Measurements from ENCODE around the gene OR2T2.
"Not testable (repeated sequence)": the region's sequence is repeated elsewhere in the genome, so short reads cannot be mapped to it uniquely, and the experiment has no call there.

OR2T2 gene

DNA sequence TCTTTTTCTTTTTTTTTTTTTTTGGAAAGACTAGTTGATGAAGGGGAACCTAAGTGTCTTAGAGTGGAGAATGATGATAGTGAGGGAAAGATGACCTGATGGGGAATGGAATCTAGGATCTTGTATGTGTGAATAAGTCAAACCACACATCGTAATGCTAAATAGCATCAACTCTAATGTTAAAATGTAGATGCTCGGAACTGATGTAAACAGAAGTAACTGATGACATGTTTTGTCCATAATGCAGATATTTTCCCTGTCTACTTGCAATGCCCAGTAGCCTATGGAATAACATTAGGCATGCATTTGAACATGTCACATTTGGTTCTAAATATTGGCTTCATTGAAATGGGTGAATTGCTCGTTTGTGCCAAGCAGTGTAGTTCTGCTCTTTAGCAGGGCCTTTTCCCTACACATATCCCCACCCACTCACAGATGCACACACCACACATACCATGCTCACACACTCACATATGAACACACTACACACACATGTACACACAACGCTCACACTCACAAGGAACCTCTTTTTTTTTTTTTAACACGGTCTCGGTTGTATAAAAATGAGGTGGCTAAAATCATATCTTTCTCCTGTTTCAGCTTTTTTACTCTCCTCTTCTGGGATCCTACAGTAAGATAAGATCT, 4.5 kb downstream of the OR2T2 start:
- not testable (repeated sequence) for DNase-seq (ENCODE audit: low read depth in 3 of 3, low spot score in 1 of 3)

DNA sequence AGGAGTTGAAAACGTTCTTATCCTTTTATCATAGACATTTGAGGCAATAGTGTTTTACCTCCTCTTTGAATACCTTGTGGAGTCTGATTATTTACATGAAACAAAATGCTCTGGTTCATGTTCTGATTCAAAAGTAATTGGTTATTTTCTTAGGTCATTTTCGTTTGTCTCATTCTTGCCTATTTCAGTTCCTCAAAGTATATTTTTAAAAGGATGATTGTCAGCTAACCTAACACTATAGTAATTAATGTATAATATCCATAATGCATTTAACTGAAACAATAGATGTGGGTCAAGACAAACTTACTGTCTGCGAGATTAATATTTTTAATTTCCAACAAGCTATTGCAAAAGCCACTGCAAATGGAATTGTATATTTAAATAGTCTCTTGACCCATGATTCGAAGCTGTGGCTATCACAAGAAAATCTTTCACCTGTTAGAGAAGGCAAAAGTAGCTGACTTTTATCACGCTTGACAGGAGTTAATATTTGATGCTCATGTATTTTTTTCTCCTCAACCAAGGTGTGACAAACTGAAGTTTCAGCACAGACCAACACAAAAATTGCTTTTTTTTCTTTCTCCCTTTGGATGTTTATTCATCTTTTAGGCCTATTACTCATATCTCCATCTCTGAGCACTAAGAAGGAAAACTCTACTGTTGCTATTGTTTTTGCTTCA, 5.2 kb downstream of the OR2T2 start:
- not testable (repeated sequence) for DNase-seq (ENCODE audit: low read depth in 3 of 3, low spot score in 1 of 3)

DNA sequence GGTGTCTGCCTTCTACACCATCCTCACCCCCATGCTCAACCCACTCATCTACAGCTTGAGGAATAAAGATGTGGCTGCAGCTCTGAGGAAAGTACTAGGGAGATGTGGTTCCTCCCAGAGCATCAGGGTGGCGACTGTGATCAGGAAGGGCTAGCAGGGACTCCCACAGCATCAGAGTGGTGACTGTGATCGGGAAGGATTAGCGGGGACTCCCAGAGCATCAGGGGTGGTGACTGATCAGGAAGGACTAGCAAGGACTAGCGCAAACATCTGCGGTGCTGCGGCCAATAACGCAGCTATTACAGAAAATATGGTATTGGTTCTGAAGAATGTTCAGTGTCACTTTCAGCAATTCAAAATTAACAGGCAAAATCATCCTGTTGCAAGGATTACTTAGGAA, 8.2 kb downstream of the OR2T2 start:
- not testable (repeated sequence) for DNase-seq (ENCODE audit: low read depth in 3 of 3, low spot score in 1 of 3)

DNA sequence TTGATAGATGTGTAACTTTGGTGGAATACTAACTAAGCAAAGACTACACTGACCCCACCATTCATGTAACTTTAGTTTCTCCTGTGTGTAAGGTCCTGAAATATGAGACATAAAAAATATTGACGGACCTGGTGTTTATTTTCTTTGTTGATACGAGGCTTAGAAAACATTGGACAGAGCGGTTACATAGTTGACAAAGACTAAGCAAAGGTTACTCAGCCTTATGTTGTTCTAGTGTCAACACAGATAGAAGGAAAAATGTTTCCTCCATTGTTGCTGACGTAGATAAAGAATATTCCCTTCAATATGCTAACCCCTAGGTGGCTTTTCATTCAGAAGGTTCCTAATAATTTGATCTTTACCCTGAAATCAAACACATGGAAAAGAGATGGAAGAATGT, 9.6 kb downstream of the OR2T2 start:
- DNase-seq (ENCODE audit: low read depth in 3 of 3, low spot score in 1 of 3), result not testable (repeated sequence)

DNA sequence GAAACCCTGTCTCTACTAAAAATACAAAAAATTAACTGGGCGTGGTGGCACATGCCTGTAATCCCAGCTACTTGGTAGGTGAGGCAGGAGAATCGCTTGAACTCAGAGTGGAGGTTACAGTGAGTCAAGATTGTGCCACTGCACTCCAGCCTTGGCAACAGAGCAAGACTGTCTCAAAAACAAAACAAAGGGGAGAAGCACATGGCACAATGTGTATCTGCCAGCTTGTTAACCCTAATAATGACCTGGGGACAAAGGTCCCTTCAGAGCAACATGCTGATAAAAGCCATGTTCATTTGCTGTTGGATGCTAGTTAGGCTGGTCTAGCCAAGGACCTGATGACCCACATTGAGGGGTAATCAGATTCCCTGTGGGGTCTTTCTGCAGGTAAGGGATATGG, 11.2 kb downstream of the OR2T2 start:
- DNase-seq (ENCODE audit: low read depth in 3 of 3, low spot score in 1 of 3), result not testable (repeated sequence)

DNA sequence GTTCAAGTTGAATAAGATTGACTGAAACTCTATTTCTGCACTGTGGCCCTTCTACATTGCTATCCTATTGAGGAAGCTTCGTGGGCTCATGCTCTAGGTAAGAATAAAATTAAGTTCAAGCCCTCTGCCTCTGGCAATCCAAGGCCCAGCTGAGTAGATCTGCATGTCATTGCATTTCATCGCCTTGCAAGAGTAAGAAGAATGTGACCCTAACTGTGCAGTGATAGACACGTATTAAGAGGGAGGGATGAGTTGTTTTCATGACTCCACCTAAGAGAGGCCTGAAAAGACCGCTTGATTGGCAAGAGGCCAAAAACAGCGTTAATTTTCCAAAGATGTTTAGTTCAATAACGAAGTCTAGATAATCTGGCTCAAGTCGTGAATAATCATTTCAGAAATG, 13.7 kb downstream of the OR2T2 start:
- DNase-seq (ENCODE audit: low read depth in 3 of 3, low spot score in 1 of 3), result not testable (repeated sequence)

DNA sequence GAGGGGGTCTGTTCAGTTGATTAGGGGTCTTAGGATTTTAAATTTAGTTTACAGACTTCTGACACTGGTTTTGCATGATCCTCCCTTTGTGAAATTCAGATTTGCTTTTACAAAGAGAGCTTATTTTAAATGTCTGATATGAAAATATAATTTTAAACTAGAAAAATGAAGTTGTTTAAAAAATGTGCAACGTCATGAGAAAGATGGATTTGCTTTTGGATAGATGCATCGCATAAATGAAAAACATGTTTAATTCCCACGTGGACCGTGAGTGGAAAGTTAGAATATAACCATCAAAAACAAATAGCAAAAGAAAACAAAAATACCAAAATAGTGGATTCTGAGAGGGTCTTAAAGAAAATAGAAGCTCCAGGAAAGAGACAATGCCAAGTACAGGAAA, 25.7 kb downstream of the OR2T2 start:
- no peak for DNase-seq (ENCODE audit: low read depth in 3 of 3, low spot score in 1 of 3)

DNA sequence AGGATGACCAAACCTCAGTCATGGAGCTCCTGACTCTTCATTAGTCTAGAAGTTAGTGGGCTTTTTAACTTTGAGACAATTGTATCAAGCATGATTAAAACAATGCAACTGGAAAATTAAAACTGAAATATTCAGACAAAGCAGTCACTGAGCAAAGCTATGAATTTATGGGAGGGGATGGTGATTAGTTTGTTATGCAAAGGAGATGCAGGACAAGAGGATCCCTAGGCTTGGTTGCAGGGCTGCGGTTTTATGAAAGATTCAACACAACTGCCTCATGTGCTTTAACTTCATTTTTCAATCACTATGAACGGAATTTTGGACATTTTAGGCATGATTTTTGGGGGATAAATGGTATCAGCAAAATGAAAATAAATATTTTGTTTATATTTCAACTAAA, 26.7 kb downstream of the OR2T2 start:
- not testable (repeated sequence) for DNase-seq (ENCODE audit: low read depth in 3 of 3, low spot score in 1 of 3)

DNA sequence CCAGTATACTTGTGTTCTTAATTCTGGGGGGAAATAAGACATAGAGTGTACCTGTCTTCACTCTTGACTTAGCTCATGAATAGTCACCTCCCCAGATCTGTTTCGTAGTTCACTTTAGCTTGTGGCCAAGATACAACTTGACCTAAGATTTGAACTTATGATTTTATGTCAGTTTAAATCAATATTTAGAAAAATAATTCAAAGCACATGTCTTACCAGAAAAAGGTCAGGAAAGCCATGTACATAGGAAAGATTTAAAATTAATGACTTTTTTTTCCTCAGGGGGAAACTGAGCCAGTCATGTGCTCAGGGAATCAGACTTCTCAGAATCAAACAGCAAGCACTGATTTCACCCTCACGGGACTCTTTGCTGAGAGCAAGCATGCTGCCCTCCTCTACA, 27.6 kb downstream of the OR2T2 start, which contains the start of gene OR2T3:
Gene OR2T3 (plus strand): TSS at position 301 of the 400 bp plus-strand sequence. CDS start 0 bp downstream, at position 301.
- not testable (repeated sequence) for DNase-seq (ENCODE audit: low read depth in 3 of 3, low spot score in 1 of 3)

DNA sequence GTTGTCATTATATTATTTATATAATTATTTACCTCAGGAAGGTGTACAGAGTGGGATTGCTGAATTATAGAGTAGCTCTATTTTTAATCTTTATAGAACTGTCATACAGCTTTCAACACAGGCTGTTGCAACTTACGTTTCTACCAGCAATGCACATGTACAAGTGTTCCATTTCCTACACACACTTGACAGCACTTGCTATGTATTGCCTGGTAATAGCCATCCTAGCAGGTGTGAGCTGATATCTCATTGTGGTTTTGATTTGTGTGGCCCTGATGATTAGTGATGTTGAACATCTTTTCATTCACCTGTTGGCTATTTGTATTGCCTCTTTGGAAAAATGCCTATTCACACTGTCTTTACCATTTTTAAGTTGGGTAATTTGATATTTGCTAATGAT, 30.2 kb downstream of the OR2T2 start:
- DNase-seq (ENCODE audit: low read depth in 3 of 3, low spot score in 1 of 3), result not testable (repeated sequence)

DNA sequence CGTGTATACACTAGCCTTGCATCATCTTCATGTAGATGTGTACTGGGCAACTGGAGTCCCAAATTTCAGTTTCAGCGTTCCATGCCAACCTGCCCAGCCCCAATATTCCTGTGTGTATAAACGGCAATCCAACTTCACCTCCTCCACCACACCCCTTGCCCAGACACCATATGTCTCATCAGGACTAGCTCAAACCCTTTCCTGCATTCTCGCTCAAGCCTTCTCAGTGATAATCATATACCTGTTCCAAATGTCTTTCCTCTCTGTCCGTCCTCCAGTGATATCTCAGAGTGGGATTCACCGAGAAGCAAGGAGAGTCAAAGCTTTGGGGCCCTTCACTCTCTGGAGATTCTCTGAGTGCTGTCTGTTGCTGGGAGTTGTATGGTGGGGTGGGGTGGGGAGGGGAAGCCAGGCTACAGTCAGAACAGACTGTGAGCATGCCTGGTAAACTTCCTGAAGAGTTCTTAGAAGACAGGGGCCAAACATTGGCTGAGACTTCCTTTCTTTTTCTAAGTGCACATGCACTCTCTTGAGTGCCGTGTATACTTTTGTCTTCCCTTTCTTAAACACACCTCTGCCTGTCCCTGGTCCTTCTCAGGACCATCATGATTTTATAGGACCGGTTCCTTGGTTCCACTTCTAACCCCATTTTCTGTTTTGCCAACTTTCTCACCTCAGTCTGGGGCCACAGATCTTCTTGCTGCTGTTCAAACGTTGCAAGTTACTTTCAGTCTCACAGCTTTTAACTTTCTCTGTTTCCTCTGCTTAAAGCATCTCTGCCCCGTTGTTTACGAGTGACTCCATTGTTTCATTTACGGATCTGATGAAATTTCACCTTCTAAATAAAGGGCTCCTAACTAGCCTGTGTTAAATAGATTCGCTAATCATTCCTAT, 36.5 kb downstream of the OR2T2 start:
- DNase-seq (ENCODE audit: low read depth in 3 of 3, low spot score in 1 of 3), result not testable (repeated sequence)

DNA sequence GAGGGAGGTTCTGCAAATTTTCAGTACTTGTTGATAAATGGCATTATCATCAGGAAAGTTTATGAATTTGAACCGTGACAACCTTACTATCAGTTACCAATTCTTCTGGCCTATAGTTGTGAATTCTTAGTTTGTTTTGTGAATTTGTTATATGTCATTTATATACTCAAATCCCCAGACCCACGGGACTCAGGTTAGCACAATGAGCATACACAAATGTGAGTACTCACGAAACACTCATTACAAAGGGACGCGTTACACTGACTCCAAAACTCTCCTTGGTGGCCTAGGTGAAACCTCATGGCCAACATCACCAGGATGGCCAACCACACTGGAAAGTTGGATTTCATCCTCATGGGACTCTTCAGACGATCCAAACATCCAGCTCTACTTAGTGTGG, 42.9 kb downstream of the OR2T2 start, which contains the start of gene OR2T5:
Gene OR2T5 (plus strand): TSS at position 301 of the 400 bp plus-strand sequence. CDS start 0 bp downstream, at position 301.
- not testable (repeated sequence) for DNase-seq (ENCODE audit: low read depth in 3 of 3, low spot score in 1 of 3)

DNA sequence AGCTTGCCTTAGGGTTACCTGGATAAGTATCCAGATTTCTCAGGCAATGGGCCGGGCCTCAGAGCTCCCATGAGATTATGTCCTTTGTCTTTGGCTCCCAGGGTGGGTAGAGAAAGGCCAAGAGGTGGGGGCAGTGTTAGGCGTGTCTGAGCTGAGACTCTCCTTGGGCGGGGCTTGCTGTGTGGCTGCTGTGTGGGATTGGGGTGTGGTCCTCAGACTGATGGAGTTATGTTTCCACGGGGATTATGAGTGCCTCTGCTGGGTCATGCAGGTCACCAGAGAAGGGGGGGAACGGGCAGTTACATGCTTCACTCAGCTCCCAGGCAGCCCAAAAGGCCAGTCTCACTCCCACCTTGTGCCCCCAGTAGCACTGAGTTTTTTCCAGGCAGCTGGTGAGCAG, 51.2 kb downstream of the OR2T2 start:
- DNase-seq (ENCODE audit: low read depth in 3 of 3, low spot score in 1 of 3), result not testable (repeated sequence)

DNA sequence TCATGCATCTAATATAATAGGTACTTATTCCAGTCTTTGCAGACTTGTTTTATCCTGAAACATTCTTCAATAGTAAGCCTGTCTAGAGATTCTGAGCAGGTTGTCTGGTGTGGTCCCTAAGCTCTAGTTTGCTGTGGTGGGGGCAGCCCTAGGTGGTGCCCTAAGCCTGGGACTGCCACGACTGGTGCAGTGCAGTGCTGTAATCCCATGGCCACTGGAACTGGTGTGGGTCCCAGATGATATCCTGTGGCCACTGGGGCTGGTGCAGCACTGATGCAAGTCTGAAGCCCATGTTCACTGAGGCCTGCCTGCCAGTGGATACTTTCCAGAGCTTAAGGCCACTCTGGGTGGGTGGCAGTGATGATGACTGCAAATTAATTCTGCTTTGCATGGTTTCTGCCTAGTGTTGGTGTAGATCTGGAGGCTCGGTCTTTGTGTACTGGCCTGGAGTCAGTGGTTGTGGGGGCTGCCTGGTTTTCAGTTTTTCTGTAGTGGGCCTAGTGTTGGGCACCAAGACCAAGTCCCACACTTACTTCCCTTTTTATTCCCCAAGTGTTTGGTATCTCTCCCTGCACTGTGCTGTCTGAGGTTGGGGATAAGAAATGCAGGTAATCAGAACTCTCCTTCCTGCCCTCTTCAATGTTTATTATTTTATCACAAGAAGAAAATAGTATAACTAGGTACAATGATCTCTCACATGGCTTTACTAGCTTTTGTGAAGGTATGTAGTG, 55.0 kb downstream of the OR2T2 start:
- DNase-seq (ENCODE audit: low read depth in 3 of 3, low spot score in 1 of 3), result not testable (repeated sequence)
